BLaER1 treated with 17β-estradiol and CSF1 and Interleukin-3, amounts not matched to agents 10 nM and 100 nM (cell line): ENCODE data around the gene TCF4.
A peak's percentile ranks its signal among the peaks of the same experiment; 100 is the strongest.

Source experiments
- H3K27ac ChIP-seq, 11 experiments: shearing (Covaris generic); formaldehyde crosslinking; 2 replicates each; pipeline ENCODE4 v1.8.1; 2022
- H3K27me3 ChIP-seq, 11 experiments: shearing (Covaris generic); formaldehyde crosslinking; 2 replicates each; pipeline ENCODE4 v1.8.1; 2022
- H3K36me3 ChIP-seq, 11 experiments: shearing (Covaris generic); formaldehyde crosslinking; 2 replicates each; pipeline ENCODE4 v1.8.1; 2022
- H3K4me1 ChIP-seq, 10 experiments: shearing (Covaris generic); formaldehyde crosslinking; 2 replicates each; pipeline ENCODE4 v1.8.1; 2022
- H3K4me2 ChIP-seq, 11 experiments: shearing (Covaris generic); formaldehyde crosslinking; 2 replicates each; pipeline ENCODE4 v1.8.1; 2022
- H3K4me3 ChIP-seq, 10 experiments: shearing (Covaris generic); formaldehyde crosslinking; 2 replicates each; pipeline ENCODE4 v1.8.1; 2022
- H3K9ac ChIP-seq, 11 experiments: shearing (Covaris generic); formaldehyde crosslinking; 2 replicates each; pipeline ENCODE4 v1.8.1; 2022
- H3K9me3 ChIP-seq, 11 experiments: shearing (Covaris generic); formaldehyde crosslinking; replicated peaks in 1 of 11; 2 replicates each; pipeline ENCODE4 v1.8.1; 2022
- H4K20me1 ChIP-seq, 11 experiments: shearing (Covaris generic); formaldehyde crosslinking; 2 replicates each; pipeline ENCODE4 v1.8.1; 2022
- Cebpa-rat ChIP-seq, 11 experiments: shearing (Covaris generic); IDR thresholded peaks; 2 replicates each; pipeline ENCODE4 v1.8.1; 2022

TCF4 gene

DNA sequence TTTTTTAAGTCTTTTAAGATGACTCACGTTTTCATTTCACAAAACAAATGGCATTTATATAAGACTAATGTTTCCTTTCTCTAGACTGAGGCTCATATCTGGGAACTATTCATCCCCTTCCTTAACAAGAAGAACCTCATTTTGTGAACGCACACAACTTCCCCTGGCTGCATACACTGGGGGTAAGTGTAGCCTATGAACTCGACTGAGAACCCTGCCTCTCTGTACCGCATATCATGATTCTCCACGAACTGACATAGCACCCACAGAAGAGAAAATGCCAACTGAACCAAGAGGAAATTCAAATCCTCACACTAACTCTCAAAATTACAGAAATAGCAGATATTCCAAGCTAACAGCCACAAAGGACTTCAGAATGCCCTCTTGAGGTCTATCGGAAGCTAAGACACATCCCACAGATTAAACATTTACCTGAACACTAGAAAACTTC, 236.7 kb downstream of the TCF4 start:
- Histone ChIP-seq H3K4me3 (no peak overlapping the region), H3K9me3 (no peaks in the 10 kb centered on the region), H3K9ac (no peak overlapping the region), H4K20me1 (peaks cover 0 to 78% (median 53%) of the 10 kb centered on the region in 11 experiments; a peak in 14 of 22 replicates), H3K27ac (no peak overlapping the region), H3K36me3 (peaks cover 14 to 83% (median 44%) of the 10 kb centered on the region in 11 experiments; a peak in 20 of 22 replicates), H3K4me1 (peaks cover 0 to 35% (median 0%) of the 10 kb centered on the region in 10 experiments; a peak in 8 of 20 replicates), H3K27me3 (no peaks in the 10 kb centered on the region), H3K4me2 (no peak overlapping the region)
- no peak for TF ChIP-seq Cebpa-rat (IDR thresholded peaks at IDR 0.05)

DNA sequence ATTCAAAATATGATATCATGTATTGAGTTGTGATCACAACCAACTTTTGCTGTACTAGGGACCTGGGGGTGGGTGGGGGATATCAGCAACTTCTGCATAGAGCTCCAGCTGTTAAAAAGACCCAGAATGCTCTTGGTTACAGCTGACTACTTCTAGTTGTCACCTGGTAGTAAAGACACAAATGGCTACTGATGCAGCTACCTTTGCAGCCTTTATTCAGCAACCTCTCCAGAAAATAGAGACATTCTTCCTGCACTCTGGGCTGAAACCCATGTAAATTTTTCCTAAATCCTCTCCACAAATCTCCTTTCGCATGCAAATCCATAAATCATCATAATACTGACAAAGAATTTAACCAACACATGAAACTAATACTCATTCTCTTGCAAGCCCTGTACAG, 238.3 kb downstream of the TCF4 start:
- Histone ChIP-seq H3K27me3 (no peaks in the 10 kb centered on the region), H3K4me3 (no peak overlapping the region), H3K27ac (no peak overlapping the region), H3K4me1 (peaks cover 0 to 26% (median 0%) of the 10 kb centered on the region in 10 experiments; a peak in 8 of 20 replicates), H3K9me3 (no peaks in the 10 kb centered on the region), H3K36me3 (peaks cover 14 to 84% (median 50%) of the 10 kb centered on the region in 11 experiments; a peak in 20 of 22 replicates), H3K4me2 (no peak overlapping the region), H4K20me1 (peaks cover 0 to 77% (median 40%) of the 10 kb centered on the region in 11 experiments; a peak in 13 of 22 replicates), H3K9ac (no peak overlapping the region)
- TF ChIP-seq Cebpa-rat (IDR thresholded peaks at IDR 0.05) = no peak

DNA sequence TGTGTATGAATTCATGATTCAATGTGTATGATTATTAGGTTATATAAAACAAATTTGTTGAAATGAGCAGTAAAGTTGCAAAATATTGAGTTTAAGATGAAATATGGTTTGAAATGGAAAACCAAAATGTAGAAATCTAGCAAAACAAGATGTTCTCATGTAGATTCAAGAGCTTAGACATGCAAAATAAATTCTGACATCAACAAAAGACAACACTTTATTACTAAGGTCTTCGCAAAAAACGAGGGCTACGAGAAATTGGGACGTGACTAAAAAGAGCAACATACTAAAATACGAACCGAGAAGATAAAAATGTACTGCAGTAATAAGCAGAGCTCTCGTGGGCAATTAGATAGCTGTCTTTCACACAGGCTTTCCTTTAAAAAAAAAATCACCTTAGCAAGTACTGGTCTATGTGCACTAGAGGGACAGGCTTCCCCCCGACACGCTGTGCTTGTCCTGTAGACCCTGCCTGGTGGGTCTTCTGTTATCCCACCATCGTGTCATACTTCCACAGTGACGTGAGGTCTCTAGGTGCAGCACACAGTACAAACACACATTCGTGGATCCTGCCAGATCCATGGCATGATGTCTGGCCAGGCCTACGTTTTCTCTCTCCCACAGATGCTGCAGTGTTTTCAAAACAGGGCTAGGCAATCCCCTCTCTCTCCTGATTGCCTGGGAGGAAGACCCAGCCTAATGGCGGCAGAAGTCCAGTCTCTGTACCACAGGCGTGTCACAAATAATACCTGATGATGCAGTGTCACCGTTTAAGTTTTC, 240.8 kb downstream of the TCF4 start:
- H3K27me3 ChIP-seq = no peaks in the 10 kb centered on the region
- H3K4me2 ChIP-seq = no peak overlapping the region
- H4K20me1 ChIP-seq = peaks cover 0 to 77% (median 34%) of the 10 kb centered on the region in 11 experiments; a peak in 12 of 22 replicates
- TF ChIP-seq Cebpa-rat (IDR thresholded peaks at IDR 0.05) = no peak
- no peak overlapping the region for H3K4me3 ChIP-seq
- H3K27ac ChIP-seq = no peak overlapping the region
- H3K4me1 ChIP-seq = peaks cover 0 to 27% (median under 1%) of the 10 kb centered on the region in 10 experiments; a peak in 8 of 20 replicates
- H3K9me3 ChIP-seq = no peaks in the 10 kb centered on the region
- H3K9ac ChIP-seq = no peak overlapping the region
- peaks cover 14 to 86% (median 52%) of the 10 kb centered on the region in 11 experiments; a peak in 20 of 22 replicates for H3K36me3 ChIP-seq

DNA sequence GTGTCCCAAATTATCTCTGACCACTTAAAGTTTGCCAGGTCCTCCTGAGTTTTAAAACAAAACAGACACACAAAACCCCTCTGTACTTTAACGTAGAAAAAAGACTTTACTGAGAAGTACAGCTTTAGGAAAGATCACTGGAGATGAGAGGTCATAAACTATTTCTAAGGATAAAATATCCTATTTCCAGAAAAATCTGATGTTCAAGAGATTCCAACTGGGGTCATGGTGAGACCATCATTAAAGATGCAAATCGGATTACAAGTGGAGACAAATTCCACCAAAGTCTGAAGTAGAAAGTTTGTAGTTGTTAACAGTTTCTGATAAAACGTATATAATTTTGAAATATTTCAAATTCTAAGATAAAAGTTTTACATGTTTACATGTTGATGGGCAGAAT, 241.6 kb downstream of the TCF4 start:
- H3K27me3 ChIP-seq = no peaks in the 10 kb centered on the region
- H3K4me2 ChIP-seq = no peak overlapping the region
- no peak overlapping the region for H3K27ac ChIP-seq
- H3K4me1 ChIP-seq = peaks cover 0 to 26% (median 7%) of the 10 kb centered on the region in 10 experiments; a peak in 13 of 20 replicates
- peaks cover 0 to 70% (median 30%) of the 10 kb centered on the region in 11 experiments; a peak in 12 of 22 replicates for H4K20me1 ChIP-seq
- no peaks in the 10 kb centered on the region for H3K9me3 ChIP-seq
- H3K9ac ChIP-seq = no peak overlapping the region
- H3K4me3 ChIP-seq = no peak overlapping the region
- H3K36me3 ChIP-seq = peaks cover 14 to 90% (median 56%) of the 10 kb centered on the region in 11 experiments; a peak in 20 of 22 replicates
- no peak for TF ChIP-seq Cebpa-rat (IDR thresholded peaks at IDR 0.05)

DNA sequence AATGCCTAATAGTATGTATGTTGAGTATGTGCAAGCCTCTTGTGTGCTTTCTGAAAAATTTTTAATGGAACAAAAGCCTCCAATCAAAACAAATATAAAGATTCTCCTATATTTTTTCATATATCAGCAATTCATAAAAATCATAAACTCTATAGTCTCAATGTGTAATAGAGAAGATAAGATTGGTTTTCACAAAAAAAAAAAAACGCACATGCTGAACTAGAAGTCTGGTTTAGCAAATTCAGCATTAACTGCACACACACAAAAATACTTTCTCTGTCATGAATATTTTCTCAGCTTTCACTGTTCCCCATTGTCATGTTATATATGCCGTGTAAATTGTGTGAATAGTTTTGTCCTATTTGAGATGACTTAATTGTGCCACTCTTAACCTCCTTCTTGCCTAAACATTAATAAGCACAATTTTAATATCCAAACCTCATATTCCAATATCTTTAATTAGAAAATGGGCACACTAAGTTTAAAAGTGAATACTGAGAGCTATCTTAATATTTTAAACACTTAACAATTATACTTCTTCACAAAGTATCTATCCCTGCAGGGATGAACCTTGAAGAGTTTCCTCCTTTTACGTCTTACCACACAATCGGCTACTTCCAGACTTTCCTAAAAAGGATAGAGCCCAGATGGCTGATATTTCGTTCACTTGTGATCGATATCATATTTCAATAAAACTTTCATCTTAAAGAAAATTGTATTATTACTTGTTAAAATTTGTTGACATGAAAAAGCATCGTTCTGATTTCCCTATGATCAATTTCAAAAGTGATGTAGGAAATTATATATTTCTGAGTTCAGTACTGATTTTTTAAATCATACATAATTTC, 242.7 kb downstream of the TCF4 start:
- Histone ChIP-seq H3K27ac (no peak overlapping the region), H3K36me3 (peaks cover 14 to 90% (median 51%) of the 10 kb centered on the region in 11 experiments; a peak in 20 of 22 replicates), H3K27me3 (no peaks in the 10 kb centered on the region), H3K4me3 (no peak overlapping the region), H3K4me1 (peaks cover 7 to 28% (median 18%) of the 10 kb centered on the region in 10 experiments), H3K9ac (no peak overlapping the region; a peak in 1 of 22 replicates), H3K9me3 (no peaks in the 10 kb centered on the region), H3K4me2 (no peak overlapping the region), H4K20me1 (peaks cover 0 to 62% (median 19%) of the 10 kb centered on the region in 11 experiments; a peak in 10 of 22 replicates)
- no peak for TF ChIP-seq Cebpa-rat (IDR thresholded peaks at IDR 0.05)

DNA sequence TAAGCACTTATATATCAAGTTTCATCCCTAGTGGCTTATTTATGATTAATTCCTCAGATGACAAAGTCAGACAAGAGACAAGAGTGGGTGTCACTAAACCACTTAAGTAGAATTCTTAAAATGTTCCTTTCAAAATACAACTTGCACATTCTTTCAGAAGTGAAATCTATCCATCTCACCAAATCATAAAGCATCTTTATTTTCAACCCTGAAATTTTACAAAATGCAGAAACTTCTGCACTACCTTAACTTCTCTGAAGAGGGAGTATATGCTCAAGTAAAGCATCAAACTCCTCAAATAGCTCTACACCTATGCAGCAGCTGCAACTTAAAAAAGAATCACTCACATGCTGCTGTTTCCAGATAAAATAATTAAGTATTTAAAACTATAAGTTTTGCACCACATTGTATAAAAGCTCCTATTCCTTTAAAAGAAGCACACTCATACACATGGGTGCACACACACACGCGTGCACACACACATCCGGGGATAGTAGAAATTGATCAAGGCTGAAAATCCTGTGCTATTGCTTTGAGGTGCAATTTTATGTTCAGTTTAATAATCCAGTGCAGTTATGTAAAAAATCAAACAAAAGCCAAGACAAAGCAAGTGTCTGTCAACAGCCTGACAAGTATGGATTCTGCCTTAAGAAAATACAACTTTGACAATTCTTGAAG, 244.5 kb downstream of the TCF4 start:
- TF ChIP-seq Cebpa-rat (IDR thresholded peaks at IDR 0.05) = no peak
- peaks cover 25 to 46% (median 36%) of the 10 kb centered on the region in 10 experiments for H3K4me1 ChIP-seq
- no peak overlapping the region for H3K4me2 ChIP-seq
- H3K9me3 ChIP-seq = no peaks in the 10 kb centered on the region
- H4K20me1 ChIP-seq = peaks cover 0 to 54% (median 10%) of the 10 kb centered on the region in 11 experiments; a peak in 10 of 22 replicates
- H3K4me3 ChIP-seq = no peak overlapping the region
- no peaks in the 10 kb centered on the region for H3K27me3 ChIP-seq
- H3K27ac ChIP-seq = no peak overlapping the region
- no peak overlapping the region for H3K9ac ChIP-seq
- H3K36me3 ChIP-seq = peaks cover 7 to 80% (median 33%) of the 10 kb centered on the region in 11 experiments; a peak in 19 of 22 replicates

DNA sequence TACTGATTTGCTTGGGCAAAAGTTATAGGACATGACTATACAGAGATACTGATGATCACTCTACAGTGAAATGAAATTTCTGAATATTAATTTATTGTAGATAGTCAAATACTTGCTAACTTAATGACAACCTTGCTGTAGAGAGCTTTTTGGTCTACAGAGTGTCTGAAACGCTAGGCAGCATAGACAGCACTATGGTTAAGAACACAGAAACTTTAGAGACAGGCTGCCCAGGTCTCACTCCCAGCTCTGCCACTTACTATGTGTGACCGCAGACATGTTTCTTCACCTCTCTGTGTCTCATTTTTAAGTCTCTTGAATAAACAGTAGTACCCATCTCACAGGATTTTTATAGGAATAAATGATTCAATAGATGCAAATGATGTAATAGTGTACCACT, 247.0 kb downstream of the TCF4 start:
- H4K20me1 ChIP-seq = peaks cover 0 to 45% (median 11%) of the 10 kb centered on the region in 11 experiments; a peak in 8 of 22 replicates
- no peaks in the 10 kb centered on the region for H3K27me3 ChIP-seq
- no peak overlapping the region for H3K9ac ChIP-seq
- no peak overlapping the region for H3K4me3 ChIP-seq
- no peaks in the 10 kb centered on the region for H3K9me3 ChIP-seq
- peak overlapping the region in 8 of 11 experiments; percentile 4 to 87 (median 84); a peak in 10 of 22 replicates for H3K27ac ChIP-seq
- peaks cover 42 to 63% (median 50%) of the 10 kb centered on the region in 10 experiments for H3K4me1 ChIP-seq
- peaks cover 0 to 82% (median 33%) of the 10 kb centered on the region in 11 experiments; a peak in 13 of 22 replicates for H3K36me3 ChIP-seq
- peak overlapping the region in 7 of 11 experiments; percentile 73 to 89 (median 77); a peak in 8 of 22 replicates for H3K4me2 ChIP-seq
- TF ChIP-seq Cebpa-rat (IDR thresholded peaks at IDR 0.05) = no peak

DNA sequence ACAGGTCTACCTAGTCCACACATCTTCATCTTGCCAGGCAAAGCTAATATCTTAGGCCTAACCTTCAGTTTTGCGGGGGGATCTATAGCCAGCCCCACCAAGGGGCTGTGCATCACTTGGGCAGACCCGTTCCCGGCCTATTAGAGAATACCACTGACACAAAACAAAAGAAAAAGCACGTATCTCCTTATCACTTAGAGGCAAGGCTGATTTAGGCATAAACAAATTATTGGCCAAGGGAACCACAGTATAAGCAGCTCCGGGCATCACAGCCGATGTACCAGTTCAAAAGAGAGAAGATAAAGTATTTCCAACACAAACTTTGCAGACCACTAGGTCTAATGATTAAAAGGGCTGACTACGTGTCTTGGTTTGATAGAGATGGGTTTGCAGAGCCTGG, 248.0 kb downstream of the TCF4 start:
- H3K4me1 ChIP-seq = peaks cover 46 to 64% (median 51%) of the 10 kb centered on the region in 10 experiments
- TF ChIP-seq Cebpa-rat (IDR thresholded peaks at IDR 0.05) = no peak
- H3K4me2 ChIP-seq = peak overlapping the region; percentile 65 to 89 (median 78); a peak in 21 of 22 replicates
- H3K4me3 ChIP-seq = no peak overlapping the region
- H4K20me1 ChIP-seq = peaks cover 0 to 38% (median 11%) of the 10 kb centered on the region in 11 experiments; a peak in 8 of 22 replicates
- no peaks in the 10 kb centered on the region for H3K27me3 ChIP-seq
- H3K36me3 ChIP-seq = peaks cover 0 to 79% (median 33%) of the 10 kb centered on the region in 11 experiments; a peak in 13 of 22 replicates
- H3K27ac ChIP-seq = peak overlapping the region; percentile 9 to 87 (median 82); a peak in 20 of 22 replicates
- H3K9me3 ChIP-seq = no peaks in the 10 kb centered on the region
- peak overlapping the region in 10 of 11 experiments; percentile 36 to 72 (median 66); a peak in 17 of 22 replicates for H3K9ac ChIP-seq
